ENCODE measurements around the gene CELA3A.
A peak's percentile ranks its signal among the peaks of the same experiment; 100 is the strongest.
"Not testable (repeated sequence)": the region's sequence is repeated elsewhere in the genome, so short reads cannot be mapped to it uniquely, and the experiment has no call there.

The CELA3A gene

GRCh38 chr1:22021061-22021460 lies 19.6 kb downstream of the CELA3A start:
- DNase-seq = no peak

GRCh38 chr1:22024485-22025367 lies 23.3 kb downstream of the CELA3A start:
- DNase-seq = peak; percentile 30

DNA sequence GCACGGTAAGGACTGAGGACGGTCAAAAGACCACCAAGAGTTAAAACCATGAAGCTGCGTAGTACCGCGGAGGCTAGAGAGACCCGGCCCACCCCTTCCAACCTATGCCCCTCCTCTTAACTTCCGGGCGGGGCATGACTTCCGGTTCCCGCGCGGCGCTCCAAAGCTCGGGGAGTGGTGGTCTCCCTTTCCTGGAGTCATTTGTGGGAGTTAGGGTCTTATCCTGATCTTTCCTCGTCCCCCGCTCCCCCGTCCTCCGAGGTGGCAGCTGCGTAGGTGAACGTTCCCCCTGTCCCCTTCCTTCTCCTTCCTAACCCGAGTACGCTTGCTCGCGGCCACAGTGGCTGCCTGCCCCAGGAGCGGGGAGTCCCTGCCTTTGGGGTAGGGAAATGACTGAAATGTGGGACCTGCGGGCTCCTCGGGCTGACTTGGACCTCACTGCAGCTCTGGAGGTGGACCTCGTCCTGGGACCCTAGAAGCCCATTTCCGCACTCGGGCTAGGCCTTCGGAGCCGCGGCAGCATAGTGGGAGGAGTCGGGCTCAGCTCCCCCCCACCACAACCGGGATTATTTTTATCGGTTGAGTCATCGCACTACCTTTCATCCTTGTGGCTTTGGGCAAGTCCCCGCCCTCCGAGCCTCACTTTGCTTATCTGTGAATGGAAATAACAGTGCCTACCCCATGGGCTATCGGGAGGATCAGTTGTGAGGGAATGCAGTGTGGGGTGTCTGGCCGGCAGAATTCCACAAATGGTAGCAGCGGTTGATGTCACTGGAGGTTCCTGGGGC lies 24.1 kb downstream of the CELA3A start:
- peak; percentile 83 for DNase-seq

DNA sequence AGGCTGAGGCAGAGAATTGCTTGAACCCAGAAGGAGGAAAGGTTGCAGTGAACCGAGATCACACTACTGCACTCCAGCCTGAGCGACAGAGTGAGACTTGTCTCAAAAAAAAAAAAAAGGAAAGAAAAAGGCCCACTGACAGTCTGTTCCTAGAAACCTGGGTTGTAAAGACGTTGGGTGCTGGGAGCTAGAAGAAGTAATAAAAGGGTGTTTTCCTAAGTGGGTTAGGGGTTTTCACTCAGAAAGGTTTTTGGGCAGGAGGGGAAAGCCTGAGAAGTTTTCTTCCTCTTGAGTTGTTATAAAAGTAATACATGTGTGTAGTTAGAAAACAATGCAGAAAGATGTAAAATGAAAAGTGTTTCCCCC lies 25.4 kb downstream of the CELA3A start:
- DNase-seq = no peak

- DNase-seq = no peak
These were observed 28.6 kb downstream of the CELA3A start for GRCh38 chr1:22030057-22030456.

GRCh38 chr1:22030473-22030872 lies 29.0 kb downstream of the CELA3A start:
- no peak for DNase-seq

DNA sequence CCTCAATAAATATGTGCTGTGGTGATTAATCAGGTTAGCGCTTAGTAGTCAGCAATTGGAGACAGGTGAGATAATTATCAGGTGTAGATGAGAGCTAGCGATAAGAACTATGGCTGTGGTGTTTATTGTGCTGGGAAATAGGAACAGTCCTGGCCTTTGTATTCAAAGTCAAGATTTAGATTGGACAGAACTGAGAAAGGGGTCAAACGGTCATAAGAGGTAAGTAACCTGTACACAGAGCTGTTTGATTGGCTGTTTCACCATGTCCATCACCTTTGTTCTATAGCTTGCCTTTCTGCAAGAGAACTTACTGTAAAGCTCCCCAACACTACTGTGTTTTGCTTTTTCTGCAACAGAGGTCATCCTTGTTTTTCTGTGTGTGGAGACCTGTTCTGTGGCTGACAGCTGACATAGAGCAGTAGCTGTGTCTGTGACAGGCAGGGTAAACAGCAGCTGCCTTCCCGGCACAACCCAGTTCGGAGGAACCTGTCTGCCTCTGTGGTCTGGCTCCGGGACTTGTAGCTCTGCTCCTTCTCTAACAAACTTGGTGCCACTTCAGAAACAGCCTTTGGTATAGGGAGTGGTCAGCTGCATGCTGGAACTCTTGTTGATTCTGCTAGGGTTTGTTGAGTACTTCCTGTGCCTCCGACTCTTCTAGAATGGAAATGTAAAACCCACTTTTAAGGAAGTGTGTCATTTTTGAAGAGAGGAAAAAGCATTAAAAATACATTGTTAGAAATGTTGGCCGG lies 29.9 kb downstream of the CELA3A start:
- no peak for DNase-seq

DNA sequence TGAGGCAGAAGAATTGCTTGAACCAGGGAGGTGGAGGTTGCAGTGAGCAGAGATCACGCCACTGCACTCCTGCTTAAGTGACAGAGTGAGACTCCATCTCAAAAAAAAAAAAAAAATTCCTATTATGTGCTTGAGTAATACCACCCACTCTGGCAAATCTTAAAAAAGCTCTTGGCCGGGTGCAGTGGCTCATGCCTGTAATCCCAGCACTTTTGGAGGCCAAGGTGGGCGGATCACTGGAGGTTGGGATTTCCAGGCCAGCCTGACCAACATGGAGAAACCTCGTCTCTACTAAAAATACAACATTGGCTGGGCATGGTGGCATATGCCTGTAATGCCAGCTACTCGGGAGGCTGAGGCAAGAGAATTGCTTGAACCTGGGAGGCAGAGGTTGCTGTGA lies 33.4 kb downstream of the CELA3A start:
- not testable (repeated sequence) for DNase-seq

- DNase-seq = no peak
These were observed 36.1 kb downstream of the CELA3A start for GRCh38 chr1:22037520-22037919.

- no peak for DNase-seq
These were observed 36.6 kb downstream of the CELA3A start for GRCh38 chr1:22038036-22038435.

- peak; percentile 80 for DNase-seq
These were observed 38.3 kb downstream of the CELA3A start for GRCh38 chr1:22039594-22040285.

DNA sequence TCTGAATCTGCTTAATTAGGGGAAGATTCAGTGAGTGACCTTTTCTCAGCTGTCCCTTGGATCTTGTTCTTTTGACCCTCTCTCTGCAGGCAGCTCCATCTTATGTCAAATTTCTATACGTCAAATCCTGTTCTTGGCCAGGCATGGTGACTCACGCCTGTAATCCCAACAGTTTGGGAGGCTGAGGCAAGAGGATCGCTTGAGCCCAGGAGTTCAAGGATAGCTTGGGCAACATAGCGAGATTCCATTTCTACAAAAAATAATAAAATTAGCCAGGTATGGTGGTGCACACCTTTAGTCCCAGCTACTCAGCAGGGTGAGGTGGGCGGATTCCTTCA lies 38.8 kb downstream of the CELA3A start:
- no peak for DNase-seq

DNA sequence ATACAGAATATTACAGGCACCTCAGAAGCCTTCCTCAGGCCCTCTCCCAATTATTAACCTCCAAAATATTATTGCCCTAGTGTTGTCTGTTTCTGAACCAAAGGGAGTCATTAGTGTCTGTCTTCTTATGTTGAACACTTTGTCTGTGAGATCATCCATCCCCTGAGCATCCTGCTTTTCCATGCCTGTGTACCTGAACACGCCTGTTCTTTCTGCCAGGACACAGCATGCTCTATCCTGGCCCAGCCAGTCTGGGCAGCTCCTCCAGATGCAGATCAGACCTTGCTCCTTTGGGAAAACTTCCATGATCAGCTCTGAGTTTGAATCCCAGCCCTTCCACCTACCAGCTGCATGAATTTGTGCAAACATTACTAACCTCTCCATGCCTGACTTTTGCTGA lies 40.0 kb downstream of the CELA3A start:
- no peak for DNase-seq

- DNase-seq = peak; percentile 32
These were observed 41.8 kb downstream of the CELA3A start for GRCh38 chr1:22043198-22043769.

DNA sequence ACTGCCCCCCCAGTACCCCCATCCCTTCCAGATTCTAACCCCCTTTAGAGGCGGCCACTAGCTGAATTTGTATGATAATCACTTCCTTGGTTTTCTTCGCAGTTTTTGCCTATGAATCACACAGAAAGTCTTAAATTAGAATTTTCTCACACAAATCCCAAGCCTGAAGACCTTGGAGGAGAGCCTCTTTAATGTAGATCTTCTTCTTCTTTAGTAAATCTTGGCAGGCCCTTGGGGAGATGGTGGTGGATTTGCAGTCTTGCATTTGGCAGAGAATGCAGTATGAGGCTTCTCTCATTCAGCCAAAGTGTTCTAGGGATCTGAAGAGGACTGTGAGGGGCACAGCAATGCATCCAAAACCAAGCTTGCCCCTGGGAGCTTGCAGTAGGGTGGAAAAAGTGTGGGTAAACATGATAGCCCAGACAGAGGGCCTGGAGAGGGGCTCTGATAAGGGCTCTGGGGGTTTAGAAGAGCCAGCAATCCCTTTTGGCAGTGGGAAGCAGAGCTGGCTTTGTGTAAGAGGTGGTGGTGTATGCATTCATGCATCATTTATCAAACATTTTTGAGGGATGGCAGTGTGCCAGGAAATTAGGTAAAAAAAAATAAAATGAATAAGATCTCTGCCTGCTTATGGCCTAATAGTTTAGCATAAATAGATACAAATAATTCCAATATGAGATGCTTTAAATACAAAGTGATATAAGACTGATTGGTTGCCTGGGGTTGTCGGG lies 43.4 kb downstream of the CELA3A start:
- no peak for DNase-seq

DNA sequence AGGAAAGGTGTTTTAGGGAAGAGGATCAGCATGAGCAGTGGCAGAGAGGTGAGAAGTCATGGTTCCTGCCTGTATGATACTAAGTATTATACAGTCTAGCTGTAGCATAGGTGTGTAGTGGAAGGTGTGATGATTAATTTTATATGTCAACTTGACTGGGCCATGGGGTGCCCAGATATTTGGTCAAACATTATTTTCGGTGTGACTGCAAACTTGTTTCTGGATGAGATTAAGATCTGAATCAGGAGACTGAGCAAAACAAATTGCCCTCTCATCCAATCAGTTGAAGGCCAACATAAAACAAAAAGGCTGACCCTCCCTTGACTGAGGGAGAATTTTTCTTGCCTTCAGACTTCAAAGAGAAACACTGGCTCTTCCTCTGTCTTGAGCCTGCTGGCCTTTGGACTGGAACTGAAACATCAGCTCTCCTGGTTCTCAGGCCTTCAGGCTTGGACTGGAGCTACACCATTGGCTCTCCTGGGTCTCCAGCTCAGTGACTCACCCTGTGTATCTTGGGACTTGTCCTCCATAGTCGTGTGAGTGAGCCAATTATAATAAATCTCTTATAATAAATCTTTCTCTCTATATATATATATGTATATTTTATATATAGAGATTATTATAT lies 44.3 kb downstream of the CELA3A start:
- no peak for DNase-seq

- no peak for DNase-seq
These were observed 47.1 kb downstream of the CELA3A start for GRCh38 chr1:22048351-22049192.

DNA sequence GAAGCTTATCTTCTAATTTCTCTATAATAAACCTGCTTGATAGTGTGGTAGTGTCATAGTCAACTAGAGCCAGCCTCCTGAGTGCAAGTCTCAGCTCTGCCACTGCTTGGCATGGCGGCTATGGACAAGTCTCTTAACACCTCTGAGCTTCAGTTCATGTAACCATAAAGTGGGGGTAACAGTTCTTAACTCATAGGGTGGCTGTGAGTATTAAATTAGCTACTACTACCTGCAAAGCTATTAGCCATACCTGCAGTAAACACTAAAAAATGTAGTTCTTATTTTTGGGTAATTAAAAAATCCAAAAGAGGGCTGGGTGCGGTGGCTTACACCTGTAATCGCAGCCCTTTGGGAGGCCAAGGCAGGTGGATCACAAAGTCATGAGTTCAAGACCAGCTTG lies 48.9 kb downstream of the CELA3A start:
- no peak for DNase-seq

GRCh38 chr1:22051607-22052114 lies 50.2 kb downstream of the CELA3A start:
- no peak for DNase-seq

Measured in DMS153 (cell line).